NCI-H460 (cell line): ENCODE measurements around the gene IAH1. TPM values are rescaled to one million over a fixed set of nuclear protein-coding genes. Genes with fewer than 3 reads are reported as not detected.
"Not testable (repeated sequence)": the region's sequence is repeated elsewhere in the genome, so short reads cannot be mapped to it uniquely, and the experiment has no call there.

Source experiments
- DNase-seq: peaks from one replicate; pipeline ENCODE4 v3.0.0-alpha.2; 2016; ENCODE audit warnings: low read depth; ENCODE audit errors: extremely low read depth
- total RNA-seq: library from RNA; depleted of rRNA; stranded (reverse); fragments of >200 nt; shearing (Covaris generic); gene quantifications from 2 replicates; pipeline ENCODE4 v1.2.3, GENCODE V29; 2014

Gene IAH1
- total RNA-seq, 1 experiment from 2014 or later: 109 TPM

GRCh38 chr2:9472511-9472910, 1.8 kb upstream of the IAH1 start:
- DNase-seq: no peak

GRCh38 chr2:9473308-9473984, 905 bp upstream of the IAH1 start:
- no peak for DNase-seq

DNA sequence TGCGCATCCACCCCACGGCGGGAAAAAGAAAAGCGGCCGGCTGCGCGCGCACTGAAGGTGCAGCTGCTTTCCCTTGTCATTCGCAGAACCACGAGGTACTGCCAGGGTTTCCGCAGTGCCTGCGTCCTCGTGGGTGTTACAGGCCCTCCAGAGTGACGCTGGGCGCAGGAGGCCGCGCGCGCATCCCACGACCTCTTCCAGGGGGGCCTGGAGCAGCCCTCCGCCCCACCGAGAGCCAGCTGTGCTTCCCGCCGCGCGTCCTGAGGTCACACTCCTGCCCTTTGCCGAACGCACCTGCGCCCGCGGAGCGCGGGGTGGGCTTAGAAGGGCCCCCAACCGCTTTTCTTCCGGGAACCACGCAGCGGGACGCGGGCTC, 378 bp upstream of the IAH1 start:
- no peak for DNase-seq

- DNase-seq: no peak
These were observed 3.6 kb downstream of the IAH1 start for GRCh38 chr2:9477914-9478313.

- no peak for DNase-seq
These were observed 4.2 kb downstream of the IAH1 start for GRCh38 chr2:9478526-9478925.

- DNase-seq: no peak
These were observed 5.8 kb downstream of the IAH1 start for GRCh38 chr2:9480157-9480556.

GRCh38 chr2:9483107-9483506, 8.8 kb downstream of the IAH1 start:
- no peak for DNase-seq

- no peak for DNase-seq
These were observed 10.2 kb downstream of the IAH1 start for GRCh38 chr2:9484533-9484932.

- DNase-seq: no peak
These were observed 14.5 kb downstream of the IAH1 start for GRCh38 chr2:9488583-9489547.

- no peak for DNase-seq
These were observed 16.4 kb downstream of the IAH1 start for GRCh38 chr2:9490789-9491188.

GRCh38 chr2:9492927-9493326, 18.6 kb downstream of the IAH1 start:
- no peak for DNase-seq

- no peak for DNase-seq
These were observed 19.1 kb downstream of the IAH1 start for GRCh38 chr2:9493478-9493877.

DNA sequence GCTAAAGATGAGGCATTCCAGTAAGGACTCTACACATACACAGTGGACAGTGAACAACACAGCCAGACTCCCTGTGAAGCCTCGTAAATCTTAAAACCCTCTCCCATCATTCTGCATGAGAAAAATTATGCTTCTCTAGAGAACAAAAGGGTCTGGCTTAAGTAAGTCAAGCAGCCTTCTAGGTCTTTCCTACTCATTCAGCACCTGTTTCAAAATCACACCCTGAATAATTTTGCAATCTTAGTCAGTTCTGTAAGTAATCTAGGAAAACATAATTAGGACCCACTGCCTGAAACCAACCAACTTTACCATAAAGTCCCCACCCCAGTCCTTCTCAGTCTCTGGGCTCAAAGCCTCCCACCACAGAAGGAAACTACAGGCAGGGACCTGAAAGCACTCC, 19.7 kb downstream of the IAH1 start:
- no peak for DNase-seq

DNA sequence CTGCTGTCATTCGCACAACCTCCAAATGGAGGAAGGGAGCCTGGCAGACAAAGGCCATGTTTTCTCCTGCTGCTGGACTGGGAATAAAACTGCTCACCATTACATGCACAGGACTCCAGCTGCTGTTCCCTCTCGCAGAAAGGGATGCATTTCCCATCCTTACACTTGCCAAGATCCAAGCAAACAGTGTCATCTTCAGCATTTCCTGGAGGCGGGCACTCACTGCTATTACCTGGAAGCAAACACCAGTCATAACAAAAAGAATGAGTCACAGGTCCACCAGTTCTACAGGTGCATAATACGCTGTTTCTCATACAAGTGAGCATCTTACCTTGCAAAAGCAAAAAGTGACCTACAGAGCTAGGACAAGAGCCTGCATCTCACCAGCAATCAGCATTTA, 22.7 kb downstream of the IAH1 start:
- no peak for DNase-seq

DNA sequence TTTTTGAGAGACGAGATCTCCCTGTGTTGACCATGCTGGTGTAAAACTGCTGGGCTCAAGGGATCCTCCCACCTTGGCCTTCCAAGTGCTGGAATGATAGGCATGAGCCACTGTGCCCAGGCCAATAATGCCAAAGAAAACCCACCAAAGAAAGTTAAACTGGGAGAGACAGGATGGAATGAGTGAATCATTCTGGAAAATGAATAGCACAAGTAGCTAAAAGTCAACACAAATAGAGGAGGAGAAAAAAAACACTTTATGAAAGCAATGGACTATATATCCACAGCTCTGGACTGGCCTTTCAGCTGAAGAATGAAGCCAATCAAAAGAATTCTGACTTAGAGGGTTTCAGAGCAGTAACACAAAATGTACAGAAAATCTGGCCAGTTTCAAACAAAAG, 23.9 kb downstream of the IAH1 start:
- DNase-seq: no peak

- DNase-seq: no peak
These were observed 34.6 kb downstream of the IAH1 start for GRCh38 chr2:9508931-9509330.

- DNase-seq: not testable (repeated sequence)
These were observed 39.6 kb downstream of the IAH1 start for GRCh38 chr2:9513946-9514345.

DNA sequence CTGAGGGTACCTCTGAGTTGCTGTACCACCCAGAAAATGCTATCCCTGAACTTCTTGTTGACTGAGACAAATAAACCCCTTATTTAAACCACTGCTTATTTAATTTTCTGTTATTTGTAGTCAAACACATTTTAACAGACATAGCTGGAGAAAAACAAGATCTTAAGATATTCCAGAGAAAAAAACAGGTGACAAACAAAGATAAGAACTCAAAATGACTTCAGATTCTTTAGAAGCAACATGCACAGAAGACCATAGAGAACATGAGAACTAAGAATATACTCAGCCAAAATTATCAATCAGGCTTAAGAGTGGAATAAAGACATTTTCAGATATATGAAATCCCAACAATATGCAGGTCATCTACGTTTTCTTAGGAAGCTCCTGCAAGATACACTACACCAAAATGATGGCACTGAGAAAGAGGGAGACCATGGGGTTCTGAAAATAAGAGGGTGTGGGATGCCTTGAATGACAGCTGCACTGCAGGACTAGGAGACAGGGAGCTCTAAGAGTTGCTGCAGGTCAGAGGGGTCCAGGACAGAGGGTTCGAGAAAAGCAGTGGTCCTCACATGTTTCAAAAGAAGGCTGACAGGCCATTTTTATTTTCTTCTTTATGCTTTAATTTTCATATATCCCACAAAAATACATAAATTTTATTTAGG, 42.9 kb downstream of the IAH1 start:
- DNase-seq: no peak

DNA sequence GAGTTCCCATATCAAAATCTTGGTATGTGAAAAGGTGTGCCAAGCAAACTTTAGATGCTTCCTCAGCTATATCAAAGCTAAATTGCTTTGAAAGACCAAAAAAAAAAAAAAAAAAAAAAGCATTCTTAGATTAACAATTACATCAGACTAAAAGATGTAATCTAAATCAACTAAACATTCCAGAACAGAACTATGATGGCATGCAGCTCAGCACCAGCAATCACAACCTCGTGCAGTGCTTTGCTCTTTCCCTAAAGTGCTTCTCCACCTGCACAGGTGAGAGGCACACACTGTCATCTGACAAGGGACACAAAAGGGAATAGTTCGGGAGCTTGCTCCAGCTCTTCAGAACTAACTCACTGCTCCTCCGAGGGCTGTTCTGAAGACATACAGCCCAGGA, 43.8 kb downstream of the IAH1 start:
- no peak for DNase-seq

- DNase-seq: no peak
These were observed 44.4 kb downstream of the IAH1 start for GRCh38 chr2:9518780-9519179.

- no peak for DNase-seq
These were observed 44.9 kb downstream of the IAH1 start for GRCh38 chr2:9519250-9519649.

- no peak for DNase-seq
These were observed 49.9 kb downstream of the IAH1 start for GRCh38 chr2:9524291-9524690.
